OCI-LY1 (cell line): ENCODE measurements around the gene CACNA1C.

Experiments
- H2AFZ ChIP-seq: fragments of 200-600 bp; sonication (generic), shearing (Covaris generic); 2 replicates; pipeline ENCODE4 v1.6.0; 2014; ENCODE audit warnings: antibody characterized with exemption, mild to moderate bottlenecking, low read length
- H3F3A ChIP-seq: fragments of 200-600 bp; sonication (generic), shearing (Covaris generic); 2 replicates; pipeline ENCODE4 v1.6.0; 2014; ENCODE audit warnings: mild to moderate bottlenecking, antibody characterized with exemption, low read length, moderate library complexity; ENCODE audit not compliant: insufficient read depth
- H3K27ac ChIP-seq: fragments of 200-600 bp; sonication (generic); 2 replicates; pipeline ENCODE4 v1.5.1; 2014; ENCODE audit warnings: low read length, mixed run types, mild to moderate bottlenecking, low read depth; ENCODE audit not compliant: poor library complexity, severe bottlenecking
- H3K27me3 ChIP-seq: fragments of 200-600 bp; sonication (generic); 2 replicates; pipeline ENCODE4 v1.6.0; 2014; ENCODE audit warnings: antibody characterized with exemption, mild to moderate bottlenecking, low read length, moderate library complexity; ENCODE audit not compliant: insufficient read depth
- H3K36me3 ChIP-seq: fragments of 200-600 bp; sonication (generic); 2 replicates; pipeline ENCODE4 v1.6.1; 2014; ENCODE audit warnings: mild to moderate bottlenecking, antibody characterized with exemption, low read length, moderate library complexity, mixed read lengths; ENCODE audit not compliant: insufficient read depth
- H3K4me1 ChIP-seq: fragments of 200-600 bp; sonication (generic); 2 replicates; pipeline ENCODE4 v1.5.1; 2014; ENCODE audit warnings: mild to moderate bottlenecking, low read length, moderate library complexity; ENCODE audit not compliant: insufficient read depth, severe bottlenecking
- H3K4me2 ChIP-seq: fragments of 200-600 bp; sonication (generic), shearing (Covaris generic); 2 replicates; pipeline ENCODE4 v1.6.1; 2014; ENCODE audit warnings: low read length
- H3K4me3 ChIP-seq: fragments of 200-600 bp; sonication (generic); 2 replicates; pipeline ENCODE4 v1.5.1; 2014; ENCODE audit warnings: low read length, low read depth, mild to moderate bottlenecking, mixed read lengths; ENCODE audit not compliant: poor library complexity, severe bottlenecking
- H3K79me2 ChIP-seq: fragments of 200-600 bp; shearing (Covaris generic); 2 replicates; pipeline ENCODE4 v1.6.1; 2016; ENCODE audit warnings: mixed run types, low read length, mixed read lengths; ENCODE audit not compliant: insufficient read depth
- H3K9ac ChIP-seq: fragments of 200-600 bp; sonication (generic), shearing (Covaris generic); 2 replicates; pipeline ENCODE4 v1.6.1; 2014; ENCODE audit warnings: mild to moderate bottlenecking, low read length, mixed read lengths
- H3K9me2 ChIP-seq: fragments of 200-600 bp; sonication (generic), shearing (Covaris generic); 2 replicates; pipeline ENCODE4 v1.6.1; 2014; ENCODE audit warnings: low read depth, mild to moderate bottlenecking, low read length, mixed read lengths
- H3K9me3 ChIP-seq: fragments of 200-600 bp; shearing (Covaris generic); 2 replicates; pipeline ENCODE4 v1.6.1; 2014; ENCODE audit warnings: low read length, mixed read lengths
- H4K20me1 ChIP-seq: fragments of 200-600 bp; sonication (generic), shearing (Covaris generic); 2 replicates; pipeline ENCODE4 v1.6.0; 2016; ENCODE audit warnings: mild to moderate bottlenecking, low read length; ENCODE audit not compliant: insufficient read depth
- CTCF ChIP-seq: fragments of 200-600 bp; sonication (generic), shearing (Covaris generic); IDR thresholded peaks from 2 replicates; pipeline ENCODE4 v1.5.1; 2017; ENCODE audit warnings: mild to moderate bottlenecking, antibody characterized with exemption, low read length, moderate library complexity, mixed read lengths
- EZH2 ChIP-seq: fragments of 200-600 bp; sonication (generic), shearing (Covaris generic); IDR thresholded peaks from 2 replicates; pipeline ENCODE4 v1.8.0; 2017; ENCODE audit warnings: borderline replicate concordance, mixed run types, mild to moderate bottlenecking, antibody characterized with exemption, low read length, moderate library complexity, mixed read lengths

Gene CACNA1C

GRCh38 chr12:2306012-2306411, 253.2 kb downstream of the CACNA1C start:
- Histone ChIP-seq H4K20me1 (no peaks in the 10 kb centered on the region), H3K9me2 (no peaks in the 10 kb centered on the region), H3K4me2 (no peak overlapping the region), H3K36me3 (no peaks in the 10 kb centered on the region; the same call in 1 of the 2 replicates), H3K27ac (no peak overlapping the region), H3K9ac (no peak overlapping the region), H3F3A (no peaks in the 10 kb centered on the region), H3K9me3 (peaks cover 4% of the 10 kb centered on the region; the same call in 1 of the 2 replicates), H3K27me3 (no peaks in the 10 kb centered on the region), H2AFZ (no peak overlapping the region), H3K79me2 (no peaks in the 10 kb centered on the region), H3K4me3 (no peak overlapping the region), H3K4me1 (peaks cover 14% of the 10 kb centered on the region)
- TF ChIP-seq EZH2, result no peak
- TF ChIP-seq CTCF, result no peak

- no peak for TF ChIP-seq CTCF
- TF ChIP-seq EZH2, result no peak
- no peak overlapping the region for H3K27ac ChIP-seq
Observed at GRCh38 chr12:2306735-2307134, 253.9 kb downstream of the CACNA1C start.

GRCh38 chr12:2307550-2307949, 254.8 kb downstream of the CACNA1C start:
- TF ChIP-seq EZH2 (no peak), CTCF (no peak)
- no peak overlapping the region for H2AFZ ChIP-seq
- H3K4me2 ChIP-seq, result no peak overlapping the region
- H3K9ac ChIP-seq, result no peak overlapping the region
- H3K79me2 ChIP-seq, result no peaks in the 10 kb centered on the region
- no peaks in the 10 kb centered on the region for H4K20me1 ChIP-seq
- no peaks in the 10 kb centered on the region; the same call in 1 of the 2 replicates for H3K36me3 ChIP-seq
- H3K4me3 ChIP-seq, result no peak overlapping the region
- no peak overlapping the region for H3K27ac ChIP-seq
- H3K27me3 ChIP-seq, result no peaks in the 10 kb centered on the region
- H3K9me2 ChIP-seq, result no peaks in the 10 kb centered on the region
- H3K4me1 ChIP-seq, result peaks cover 14% of the 10 kb centered on the region
- H3K9me3 ChIP-seq, result peaks cover 4% of the 10 kb centered on the region; the same call in 1 of the 2 replicates
- H3F3A ChIP-seq, result no peaks in the 10 kb centered on the region

More at GRCh38 chr12:2306735-2307134, 253.9 kb downstream of the CACNA1C start:
- no peak overlapping the region for H3K4me3 ChIP-seq
- H3K36me3 ChIP-seq, result no peaks in the 10 kb centered on the region; the same call in 1 of the 2 replicates
- no peak overlapping the region for H2AFZ ChIP-seq
- no peak overlapping the region for H3K4me2 ChIP-seq
- no peak overlapping the region for H3K9ac ChIP-seq
- H3K27me3 ChIP-seq, result no peaks in the 10 kb centered on the region
- no peaks in the 10 kb centered on the region for H4K20me1 ChIP-seq
- H3K9me2 ChIP-seq, result no peaks in the 10 kb centered on the region
- peaks cover 14% of the 10 kb centered on the region for H3K4me1 ChIP-seq
- H3K79me2 ChIP-seq, result no peaks in the 10 kb centered on the region
- H3F3A ChIP-seq, result no peaks in the 10 kb centered on the region
- peaks cover 4% of the 10 kb centered on the region; the same call in 1 of the 2 replicates for H3K9me3 ChIP-seq
